HCT116 (cell line): ENCODE results near the gene CALHM1.

ENCODE experiments used
- CEBPB ChIP-seq: IDR thresholded peaks from 2 replicates; pipeline ENCODE4 v1.6.1; 2012; ENCODE audit warnings: low read depth
- ELF1 ChIP-seq: IDR thresholded peaks from 2 replicates; pipeline ENCODE4 v1.6.1; 2012; ENCODE audit warnings: low read depth, borderline replicate concordance
- EZH2 ChIP-seq: fragments of 200-600 bp; sonication (generic); IDR thresholded peaks from 2 replicates; pipeline ENCODE4 v1.6.1; 2017; ENCODE audit warnings: antibody characterized with exemption, mixed run types
- POLR2A ChIP-seq: IDR thresholded peaks from 2 replicates; pipeline ENCODE4 v1.7.0; 2011; ENCODE audit warnings: borderline replicate concordance; ENCODE audit not compliant: insufficient read depth, insufficient read length; ENCODE audit errors: extremely low read depth
- POLR2AphosphoS5 ChIP-seq: IDR thresholded peaks from 2 replicates; pipeline ENCODE4 v1.6.1; 2011; ENCODE audit warnings: mild to moderate bottlenecking, low read depth, low read length, moderate library complexity
- SIN3A ChIP-seq: IDR thresholded peaks from 2 replicates; pipeline ENCODE4 v1.6.1; 2012; ENCODE audit warnings: low read depth
- SP1 ChIP-seq: IDR thresholded peaks from 2 replicates; pipeline ENCODE4 v1.6.1; 2012; ENCODE audit warnings: low read depth
- YY1 ChIP-seq: IDR thresholded peaks from 2 replicates; pipeline ENCODE4 v1.6.1; 2011; ENCODE audit warnings: low read length, low read depth, moderate library complexity, mild to moderate bottlenecking; ENCODE audit not compliant: insufficient replicate concordance; ENCODE audit errors: extremely low read depth
- ZFX ChIP-seq: fragments of 450-650 bp; IDR thresholded peaks from 2 replicates; pipeline ENCODE4 v1.6.1; 2017
- TF ChIP-seq, protein P1 (sequence below), 3 experiments: fragments of 200-600 bp in 1 of 3; sonication (generic) in 1 of 3; IDR thresholded peaks in 2 of 3; conservative IDR thresholded peaks in 1 of 3; 2 replicates each; pipeline ENCODE4 v1.5.1; 2012 to 2017; ENCODE audit warnings: low read depth in 2 of 3, low read length in 2 of 3, antibody characterized with exemption in 1 of 3, borderline replicate concordance in 1 of 3, control low read depth in 1 of 3, mild to moderate bottlenecking in 1 of 3, mixed read lengths in 1 of 3, mixed run types in 1 of 3, moderate library complexity in 1 of 3; ENCODE audit not compliant: insufficient read depth in 1 of 3
- TF ChIP-seq, protein P2 (sequence below): IDR thresholded peaks from 2 replicates; pipeline ENCODE4 v1.6.1; 2012
- TF ChIP-seq, protein P3 (sequence below): IDR thresholded peaks from 2 replicates; pipeline ENCODE4 v1.6.1; 2012

DNA sequence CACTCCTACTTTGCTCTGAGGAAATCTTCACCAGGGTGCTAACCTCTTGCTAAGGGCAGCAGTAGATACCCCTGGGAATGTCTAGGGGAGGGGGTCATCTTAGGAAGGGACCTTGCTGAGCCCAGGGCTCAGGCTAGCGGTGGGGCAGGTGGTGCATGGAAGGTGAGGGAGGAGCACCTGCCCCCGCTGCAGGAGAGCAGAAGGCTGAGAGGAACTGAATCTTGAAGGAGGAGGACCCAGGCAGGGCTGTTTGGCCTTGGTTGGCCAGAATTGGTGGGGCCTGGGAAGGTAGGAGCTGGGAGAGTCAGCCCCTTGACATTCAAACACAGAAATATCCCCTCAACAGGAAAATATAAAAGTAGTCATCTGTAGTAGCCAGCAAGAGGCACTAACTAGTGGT, 13.3 kb upstream of the CALHM1 start:
- TF ChIP-seq, protein P1, sequence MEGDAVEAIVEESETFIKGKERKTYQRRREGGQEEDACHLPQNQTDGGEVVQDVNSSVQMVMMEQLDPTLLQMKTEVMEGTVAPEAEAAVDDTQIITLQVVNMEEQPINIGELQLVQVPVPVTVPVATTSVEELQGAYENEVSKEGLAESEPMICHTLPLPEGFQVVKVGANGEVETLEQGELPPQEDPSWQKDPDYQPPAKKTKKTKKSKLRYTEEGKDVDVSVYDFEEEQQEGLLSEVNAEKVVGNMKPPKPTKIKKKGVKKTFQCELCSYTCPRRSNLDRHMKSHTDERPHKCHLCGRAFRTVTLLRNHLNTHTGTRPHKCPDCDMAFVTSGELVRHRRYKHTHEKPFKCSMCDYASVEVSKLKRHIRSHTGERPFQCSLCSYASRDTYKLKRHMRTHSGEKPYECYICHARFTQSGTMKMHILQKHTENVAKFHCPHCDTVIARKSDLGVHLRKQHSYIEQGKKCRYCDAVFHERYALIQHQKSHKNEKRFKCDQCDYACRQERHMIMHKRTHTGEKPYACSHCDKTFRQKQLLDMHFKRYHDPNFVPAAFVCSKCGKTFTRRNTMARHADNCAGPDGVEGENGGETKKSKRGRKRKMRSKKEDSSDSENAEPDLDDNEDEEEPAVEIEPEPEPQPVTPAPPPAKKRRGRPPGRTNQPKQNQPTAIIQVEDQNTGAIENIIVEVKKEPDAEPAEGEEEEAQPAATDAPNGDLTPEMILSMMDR (IDR thresholded peaks at IDR 0.05 in 2 of 3, conservative IDR thresholded peaks at IDR 0.05 in 1 of 3; ENCODE audit: borderline replicate concordance in 1 of 3, insufficient read depth in 1 of 3, low read depth in 2 of 3, low read length in 2 of 3), result no peak
- TF ChIP-seq ZFX (no peak), CEBPB (no peak), SP1 (no peak), EZH2 (no peak), ELF1 (no peak), POLR2A (no peak), POLR2AphosphoS5 (no peak), SIN3A (no peak), YY1 (no peak)
- TF ChIP-seq, protein P2, sequence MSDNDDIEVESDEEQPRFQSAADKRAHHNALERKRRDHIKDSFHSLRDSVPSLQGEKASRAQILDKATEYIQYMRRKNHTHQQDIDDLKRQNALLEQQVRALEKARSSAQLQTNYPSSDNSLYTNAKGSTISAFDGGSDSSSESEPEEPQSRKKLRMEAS, result no peak
- TF ChIP-seq, protein P3, sequence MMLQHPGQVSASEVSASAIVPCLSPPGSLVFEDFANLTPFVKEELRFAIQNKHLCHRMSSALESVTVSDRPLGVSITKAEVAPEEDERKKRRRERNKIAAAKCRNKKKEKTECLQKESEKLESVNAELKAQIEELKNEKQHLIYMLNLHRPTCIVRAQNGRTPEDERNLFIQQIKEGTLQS, result no peak
